Fibroblast of lung (primary cell): ENCODE results near the gene ZNF521. TPM values are rescaled to one million over a fixed set of nuclear protein-coding genes. Genes with fewer than 3 reads are reported as not detected.

Experiments
- DNase-seq, 2 donors: peaks; one replicate each; pipeline versions ENCODE4 v3.0.0 to v3.0.0-alpha.2; 2010; ENCODE audit warnings: low read depth in 2 of 2
- H2AFZ ChIP-seq: 2 replicates; pipeline ENCODE4 v1.5.1; 2012; ENCODE audit warnings: low read length, control low read depth, inconsistent platforms
- H3K27ac ChIP-seq: 2 replicates; pipeline ENCODE4 v1.5.1; 2011; ENCODE audit warnings: low read length, control low read depth; ENCODE audit not compliant: insufficient read depth
- H3K27me3 ChIP-seq: 2 replicates; pipeline ENCODE4 v1.5.1; 2011; ENCODE audit warnings: mild to moderate bottlenecking, low read length; ENCODE audit not compliant: control insufficient read depth, insufficient read depth
- H3K36me3 ChIP-seq: 2 replicates; pipeline ENCODE4 v1.5.1; 2011; ENCODE audit warnings: low read length; ENCODE audit not compliant: control insufficient read depth, insufficient read depth
- H3K4me1 ChIP-seq: 2 replicates; pipeline ENCODE4 v1.5.1; 2011; ENCODE audit warnings: low read length; ENCODE audit not compliant: control insufficient read depth, insufficient read depth; ENCODE audit errors: extremely low read depth
- H3K4me2 ChIP-seq: 2 replicates; pipeline ENCODE4 v1.5.1; 2011; ENCODE audit warnings: low read length, control low read depth; ENCODE audit not compliant: insufficient read depth; ENCODE audit errors: extremely low read depth
- H3K4me3 ChIP-seq, 4 experiments: fragments of 200-600 bp in 1 of 4; sonication (generic) in 1 of 4; replicated peaks in 1 of 4; 2 replicates each; pipeline ENCODE4 v1.5.1; 2011 to 2016; ENCODE audit warnings: low read length in 4 of 4, low read depth in 3 of 4, mild to moderate bottlenecking in 3 of 4, control low read depth in 2 of 4, inconsistent platforms in 1 of 4, mixed read lengths in 1 of 4; ENCODE audit not compliant: insufficient read depth in 1 of 4; ENCODE audit errors: control extremely low read depth in 1 of 4
- H3K79me2 ChIP-seq: 2 replicates; pipeline ENCODE4 v1.5.1; 2012; ENCODE audit warnings: mild to moderate bottlenecking, low read length, inconsistent platforms; ENCODE audit not compliant: control insufficient read depth, insufficient read depth
- H3K9ac ChIP-seq: 2 replicates; pipeline ENCODE4 v1.5.1; 2011; ENCODE audit warnings: mild to moderate bottlenecking, low read length, control low read depth; ENCODE audit not compliant: insufficient read depth
- H3K9me3 ChIP-seq: 2 replicates; pipeline ENCODE4 v1.5.1; 2012; ENCODE audit warnings: low read depth, low read length; ENCODE audit not compliant: control insufficient read depth, insufficient read depth
- H4K20me1 ChIP-seq: 2 replicates; pipeline ENCODE4 v1.5.1; 2011; ENCODE audit warnings: low read length; ENCODE audit not compliant: control insufficient read depth, insufficient read depth; ENCODE audit errors: extremely low read depth
- CTCF ChIP-seq, 2 donors: IDR thresholded peaks in 1 of 2; conservative IDR thresholded peaks in 1 of 2; 1 replicate in 1 of 2; 2 replicates in 1 of 2; pipeline ENCODE4 v1.5.1; 2011 to 2012; ENCODE audit warnings: low read length in 2 of 2, control low read depth in 1 of 2, inconsistent platforms in 1 of 2, low read depth in 1 of 2, mild to moderate bottlenecking in 1 of 2
- EZH2 ChIP-seq: IDR thresholded peaks from 2 replicates; pipeline ENCODE4 v1.5.1; 2012; ENCODE audit warnings: low read length, control low read depth, mild to moderate bottlenecking; ENCODE audit errors: missing control alignments
- polyA plus RNA-seq, 2 donors: library from polyadenylated mRNA; depleted of rRNA in 1 of 2; stranded (reverse) in 1 of 2; unstranded in 1 of 2; fragments of >200 nt; gene quantifications; 2 replicates each; pipeline ENCODE4 v1.2.1, GENCODE V29; 2011 to 2012; ENCODE audit warnings: missing spikeins in 1 of 2
- total RNA-seq: library from RNA; depleted of rRNA; stranded (reverse); fragments of >200 nt; gene quantifications from 2 replicates; pipeline ENCODE4 v1.2.1, GENCODE V29; 2014

The ZNF521 gene
- total and polyA plus RNA-seq, 2 donors (not counting 1 experiment from before 2014, with no cell fraction given): 25.2 to 43.6 TPM

GRCh38 chr18:25072205-25072604 lies 279.8 kb downstream of the ZNF521 start:
- Histone ChIP-seq H3K9me3 (no peaks in the 10 kb centered on the region), H3K9ac (no peak overlapping the region), H3K79me2 (no peaks in the 10 kb centered on the region), H3K4me1 (peaks cover 5% of the 10 kb centered on the region), H3K4me3 (no peak overlapping the region), H4K20me1 (no peaks in the 10 kb centered on the region), H3K4me2 (no peak overlapping the region), H3K27ac (no peak overlapping the region), H2AFZ (no peak overlapping the region), H3K36me3 (no peaks in the 10 kb centered on the region), H3K27me3 (no peaks in the 10 kb centered on the region)
- TF ChIP-seq EZH2: no peak
- no peak for TF ChIP-seq CTCF (conservative IDR thresholded peaks at IDR 0.05 in 1 of 2, IDR thresholded peaks at IDR 0.05 in 1 of 2; ENCODE audit: low read depth in 1 of 2, low read length in 2 of 2)
- no peak for DNase-seq

- H3K79me2 ChIP-seq: no peaks in the 10 kb centered on the region
- no peak overlapping the region for H3K27ac ChIP-seq
- no peaks in the 10 kb centered on the region for H3K36me3 ChIP-seq
- H3K9me3 ChIP-seq: no peaks in the 10 kb centered on the region
- no peaks in the 10 kb centered on the region for H3K4me1 ChIP-seq
- no peaks in the 10 kb centered on the region for H3K27me3 ChIP-seq
- no peak overlapping the region for H3K4me3 ChIP-seq
- H2AFZ ChIP-seq: no peak overlapping the region
- H3K4me2 ChIP-seq: no peak overlapping the region
- no peak for TF ChIP-seq CTCF (conservative IDR thresholded peaks at IDR 0.05 in 1 of 2, IDR thresholded peaks at IDR 0.05 in 1 of 2; ENCODE audit: low read depth in 1 of 2, low read length in 2 of 2)
- no peak for TF ChIP-seq EZH2
- no peak overlapping the region for H3K9ac ChIP-seq
- peak in 1 of 2 donors; percentile 35 for DNase-seq
- no peaks in the 10 kb centered on the region for H4K20me1 ChIP-seq
These were observed 284.5 kb downstream of the ZNF521 start for GRCh38 chr18:25067275-25068025.

- no peak for TF ChIP-seq CTCF (conservative IDR thresholded peaks at IDR 0.05 in 1 of 2, IDR thresholded peaks at IDR 0.05 in 1 of 2; ENCODE audit: low read depth in 1 of 2, low read length in 2 of 2)
- no peak for TF ChIP-seq EZH2
- H3K27me3 ChIP-seq: no peaks in the 10 kb centered on the region
- no peak overlapping the region for H3K4me2 ChIP-seq
- no peak overlapping the region for H3K4me3 ChIP-seq
- no peak overlapping the region for H2AFZ ChIP-seq
- H3K4me1 ChIP-seq: no peaks in the 10 kb centered on the region
- no peak overlapping the region for H3K27ac ChIP-seq
- H3K9me3 ChIP-seq: no peaks in the 10 kb centered on the region
- H4K20me1 ChIP-seq: no peaks in the 10 kb centered on the region
- peak in 1 of 2 donors; percentile 59 for DNase-seq
- no peaks in the 10 kb centered on the region for H3K36me3 ChIP-seq
- no peaks in the 10 kb centered on the region for H3K79me2 ChIP-seq
- no peak overlapping the region for H3K9ac ChIP-seq
These were observed 285.4 kb downstream of the ZNF521 start for GRCh38 chr18:25066516-25066915.
